Endodermal cell (in vitro differentiated cells): Measurements from ENCODE around the gene TCEANC2. TPM values are rescaled to one million over a fixed set of nuclear protein-coding genes. Genes with fewer than 3 reads are reported as not detected.
A peak's percentile ranks its signal among the peaks of the same experiment; 100 is the strongest.

Source experiments
- DNase-seq: peaks from one replicate; pipeline ENCODE4 v3.0.0-alpha.2; 2017
- H3K27ac ChIP-seq: 2 replicates; pipeline ENCODE4 v1.5.1; 2013; ENCODE audit warnings: mild to moderate bottlenecking, low read depth, low read length, moderate library complexity
- H3K27me3 ChIP-seq: 2 replicates; pipeline ENCODE4 v1.6.1; 2013; ENCODE audit warnings: mild to moderate bottlenecking, low read length, moderate library complexity; ENCODE audit not compliant: insufficient read depth, control insufficient read depth, poor library complexity, severe bottlenecking
- H3K36me3 ChIP-seq: 2 replicates; pipeline ENCODE4 v1.7.0; 2013; ENCODE audit warnings: mild to moderate bottlenecking, low read length, moderate library complexity; ENCODE audit not compliant: control insufficient read depth, insufficient read depth
- H3K4me1 ChIP-seq: one replicate; pipeline ENCODE4 v1.7.0; 2013; ENCODE audit warnings: low read length; ENCODE audit not compliant: control insufficient read depth, insufficient read depth
- H3K4me3 ChIP-seq: 2 replicates; pipeline ENCODE4 v1.5.1; 2013; ENCODE audit warnings: mild to moderate bottlenecking, low read length, moderate library complexity
- H3K9ac ChIP-seq: 2 replicates; pipeline ENCODE4 v1.6.1; 2013; ENCODE audit warnings: mild to moderate bottlenecking, low read length, moderate library complexity; ENCODE audit not compliant: poor library complexity, severe bottlenecking; ENCODE audit errors: extremely low read depth
- H3K9me3 ChIP-seq: 2 replicates; pipeline ENCODE4 v1.6.1; 2013; ENCODE audit warnings: mild to moderate bottlenecking, low read length, moderate library complexity; ENCODE audit not compliant: control insufficient read depth
- H3K27ac Mint-ChIP-seq: 2 replicates; pipeline ENCODE4 v1.8.0; 2020; ENCODE audit warnings: mixed read lengths
- H3K27me3 Mint-ChIP-seq: 2 replicates; pipeline ENCODE4 v1.8.0; 2021; ENCODE audit warnings: mild to moderate bottlenecking, mixed read lengths; ENCODE audit not compliant: insufficient read depth
- H3K36me3 Mint-ChIP-seq: 2 replicates; pipeline ENCODE4 v1.8.0; 2020; ENCODE audit warnings: low read depth, mixed read lengths
- H3K4me1 Mint-ChIP-seq: 2 replicates; pipeline ENCODE4 v1.8.0; 2020; ENCODE audit warnings: mixed read lengths
- H3K4me3 Mint-ChIP-seq: 2 replicates; pipeline ENCODE4 v1.8.0; 2020; ENCODE audit warnings: mild to moderate bottlenecking, moderate library complexity, mixed read lengths
- H3K9me3 Mint-ChIP-seq: 2 replicates; pipeline ENCODE4 v1.8.0; 2020; ENCODE audit warnings: mild to moderate bottlenecking, mixed read lengths
- WGBS, 2 experiments: methylation state at CpG; one replicate each; pipeline versions ENCODE4 v1.1.5 to v1.1.7; 2013; ENCODE audit warnings: missing lambda C conversion rate in 2 of 2, mixed read lengths in 1 of 2; ENCODE audit not compliant: insufficient coverage in 1 of 2, insufficient read length in 1 of 2; 5-methylcytosine and 5-hydroxymethylcytosine counted together
- total RNA-seq, 2 donors: library from RNA; stranded (reverse); fragmentation: NEBNext Ultra II Directional in 1 of 2; extraction: Animal tissue kit (Norgen Biotek cat#: 25700) in 1 of 2; gene quantifications; 2 replicates in 1 of 2; 3 replicates in 1 of 2; pipeline ENCODE4 v1.2.1, GENCODE V29; 2021
- TF ChIP-seq, protein P1 (sequence below): fragments of 200-600 bp; sonication (generic); conservative IDR thresholded peaks from 2 replicates; pipeline ENCODE4 v1.5.0; 2021; ENCODE audit warnings: antibody characterized with exemption, mild to moderate bottlenecking

The TCEANC2 gene
- total RNA-seq, 2 donors from 2014 or later: 5.9 to 6.6 TPM

GRCh38 chr1:54064299-54064698, 10.9 kb downstream of the TCEANC2 start:
- Histone ChIP-seq H3K27me3 (no peaks in the 10 kb centered on the region), H3K4me1 (no peaks in the 10 kb centered on the region), H3K4me3 (no peak overlapping the region), H3K27ac (no peak overlapping the region), H3K9me3 (no peaks in the 10 kb centered on the region), H3K36me3 (no peaks in the 10 kb centered on the region), H3K9ac (no peak overlapping the region)
- no peaks in the 10 kb centered on the region for H3K27me3 Mint-ChIP-seq
- 93 to 95% methylated on average over 3 to 5 of the region's 5 CpGs for WGBS, 2 experiments
- H3K4me3 Mint-ChIP-seq: no peak overlapping the region
- no peaks in the 10 kb centered on the region for H3K4me1 Mint-ChIP-seq
- H3K27ac Mint-ChIP-seq: no peak overlapping the region
- TF ChIP-seq, protein P1, sequence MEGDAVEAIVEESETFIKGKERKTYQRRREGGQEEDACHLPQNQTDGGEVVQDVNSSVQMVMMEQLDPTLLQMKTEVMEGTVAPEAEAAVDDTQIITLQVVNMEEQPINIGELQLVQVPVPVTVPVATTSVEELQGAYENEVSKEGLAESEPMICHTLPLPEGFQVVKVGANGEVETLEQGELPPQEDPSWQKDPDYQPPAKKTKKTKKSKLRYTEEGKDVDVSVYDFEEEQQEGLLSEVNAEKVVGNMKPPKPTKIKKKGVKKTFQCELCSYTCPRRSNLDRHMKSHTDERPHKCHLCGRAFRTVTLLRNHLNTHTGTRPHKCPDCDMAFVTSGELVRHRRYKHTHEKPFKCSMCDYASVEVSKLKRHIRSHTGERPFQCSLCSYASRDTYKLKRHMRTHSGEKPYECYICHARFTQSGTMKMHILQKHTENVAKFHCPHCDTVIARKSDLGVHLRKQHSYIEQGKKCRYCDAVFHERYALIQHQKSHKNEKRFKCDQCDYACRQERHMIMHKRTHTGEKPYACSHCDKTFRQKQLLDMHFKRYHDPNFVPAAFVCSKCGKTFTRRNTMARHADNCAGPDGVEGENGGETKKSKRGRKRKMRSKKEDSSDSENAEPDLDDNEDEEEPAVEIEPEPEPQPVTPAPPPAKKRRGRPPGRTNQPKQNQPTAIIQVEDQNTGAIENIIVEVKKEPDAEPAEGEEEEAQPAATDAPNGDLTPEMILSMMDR: no peak
- peaks cover 9% of the 10 kb centered on the region for H3K36me3 Mint-ChIP-seq
- H3K9me3 Mint-ChIP-seq: peaks cover 2% of the 10 kb centered on the region
- no peak for DNase-seq

DNA sequence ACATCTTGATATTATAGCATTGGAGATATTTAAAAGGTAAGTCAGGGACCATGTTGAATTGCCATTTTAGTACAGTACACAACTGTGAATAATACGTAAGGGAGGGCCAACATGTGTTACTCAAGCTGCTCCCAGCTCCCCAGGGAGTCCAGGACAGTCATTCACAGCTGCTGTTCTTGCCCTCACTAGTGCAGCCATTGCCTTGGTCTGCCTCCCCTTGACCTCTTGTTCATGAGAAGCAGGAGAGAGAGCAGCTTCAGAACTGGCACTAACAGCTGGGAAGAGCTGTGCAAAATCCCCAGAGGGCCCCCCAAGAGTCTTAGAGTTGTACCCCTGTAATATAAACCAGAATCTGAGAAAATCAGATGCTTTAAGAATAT, 16.4 kb downstream of the TCEANC2 start:
- Mint-ChIP-seq H3K4me3 (no peak overlapping the region), H3K27ac (peak overlapping the region; percentile 34), H3K4me1 (no peaks in the 10 kb centered on the region), H3K27me3 (no peaks in the 10 kb centered on the region), H3K36me3 (peaks cover 13% of the 10 kb centered on the region), H3K9me3 (peaks cover 5% of the 10 kb centered on the region)
- H3K36me3 ChIP-seq: peaks cover 8% of the 10 kb centered on the region
- no peaks in the 10 kb centered on the region for H3K27me3 ChIP-seq
- H3K4me1 ChIP-seq: no peaks in the 10 kb centered on the region
- H3K9ac ChIP-seq: no peak overlapping the region
- TF ChIP-seq, protein P1: no peak
- H3K4me3 ChIP-seq: no peak overlapping the region
- H3K27ac ChIP-seq: peak overlapping the region; percentile 47
- 73 to 89% methylated on average over 1 of the region's 1 CpG for WGBS, 2 experiments
- H3K9me3 ChIP-seq: peaks cover 11% of the 10 kb centered on the region
- DNase-seq: peak; percentile 50

GRCh38 chr1:54070171-54070837, 16.9 kb downstream of the TCEANC2 start:
- Mint-ChIP-seq H3K9me3 (peaks cover 5% of the 10 kb centered on the region), H3K4me3 (no peak overlapping the region), H3K36me3 (peaks cover 8% of the 10 kb centered on the region), H3K27ac (peak overlapping the region; percentile 34), H3K27me3 (no peaks in the 10 kb centered on the region), H3K4me1 (no peaks in the 10 kb centered on the region)
- no peak for DNase-seq
- no peaks in the 10 kb centered on the region for H3K27me3 ChIP-seq
- H3K27ac ChIP-seq: peak overlapping the region; percentile 47
- H3K9me3 ChIP-seq: peaks cover 11% of the 10 kb centered on the region
- H3K4me3 ChIP-seq: no peak overlapping the region
- H3K36me3 ChIP-seq: peaks cover 8% of the 10 kb centered on the region
- TF ChIP-seq, protein P1: peak; percentile 82
- WGBS, 2 experiments: 75 to 100% methylated on average over 1 to 2 of the region's 2 CpGs
- no peak overlapping the region for H3K9ac ChIP-seq
- H3K4me1 ChIP-seq: no peaks in the 10 kb centered on the region
